ENCODE measurements around the gene DCAF4L1. TPM values are rescaled to one million over a fixed set of nuclear protein-coding genes. Genes with fewer than 3 reads are reported as not detected.

DCAF4L1 gene
- total RNA-seq, 2 donors from 2014 or later: not detected

GRCh38 chr4:41999321-41999720 lies 17.8 kb downstream of the DCAF4L1 start:
- no peak for TF ChIP-seq CTCF (IDR thresholded peaks at IDR 0.05)
- Histone ChIP-seq H3K36me3 (peaks cover 6% of the 10 kb centered on the region), H3K9me3 (no peaks in the 10 kb centered on the region), H3K4me1 (no peaks in the 10 kb centered on the region), H3K27me3 (no peaks in the 10 kb centered on the region), H3K4me3 (no peak overlapping the region), H3K27ac (no peak overlapping the region)
- DNase-seq (ENCODE audit: low spot score): no peak

GRCh38 chr4:42008011-42008786 lies 26.6 kb downstream of the DCAF4L1 start:
- no peaks in the 10 kb centered on the region for H3K27me3 ChIP-seq
- no peak overlapping the region for H3K4me3 ChIP-seq
- DNase-seq (ENCODE audit: low spot score): no peak
- H3K9me3 ChIP-seq: no peaks in the 10 kb centered on the region
- H3K27ac ChIP-seq: peak overlapping the region in 1 of 2 donors; percentile 53
- peaks cover 0 to 23% of the 10 kb centered on the region in 2 donors for H3K4me1 ChIP-seq
- H3K36me3 ChIP-seq: peaks cover 3% of the 10 kb centered on the region
- TF ChIP-seq CTCF (IDR thresholded peaks at IDR 0.05): no peak

GRCh38 chr4:42015438-42015837 lies 33.9 kb downstream of the DCAF4L1 start:
- TF ChIP-seq CTCF (IDR thresholded peaks at IDR 0.05): no peak
- H3K4me3 ChIP-seq: no peak overlapping the region
- H3K4me1 ChIP-seq: no peaks in the 10 kb centered on the region
- DNase-seq (ENCODE audit: low spot score): no peak
- H3K27ac ChIP-seq: no peak overlapping the region
- no peaks in the 10 kb centered on the region for H3K9me3 ChIP-seq
- H3K36me3 ChIP-seq: no peaks in the 10 kb centered on the region
- no peaks in the 10 kb centered on the region for H3K27me3 ChIP-seq

GRCh38 chr4:42018451-42018850 lies 36.9 kb downstream of the DCAF4L1 start:
- Histone ChIP-seq H3K9me3 (no peaks in the 10 kb centered on the region), H3K4me3 (no peak overlapping the region), H3K27me3 (no peaks in the 10 kb centered on the region), H3K27ac (no peak overlapping the region), H3K36me3 (peaks cover 5% of the 10 kb centered on the region), H3K4me1 (no peaks in the 10 kb centered on the region)
- TF ChIP-seq CTCF (IDR thresholded peaks at IDR 0.05): no peak
- DNase-seq (ENCODE audit: low spot score): no peak

Other genes with a start within 250 kb of the DCAF4L1 start
- not detected for gene PHOX2B, start 233.0 kb upstream of the DCAF4L1 start, total RNA-seq
- 10 to 100 TPM; 18.2 to 27.1 TPM for gene TMEM33, start 46.3 kb upstream of the DCAF4L1 start, total RNA-seq
- 10 to 100 TPM; 43.5 to 60.8 TPM for gene SLC30A9, start 8.8 kb downstream of the DCAF4L1 start, total RNA-seq
- gene BEND4, start 170.9 kb downstream of the DCAF4L1 start, total RNA-seq: under 1 TPM in 1 of 2 donors, not detected in 1; 0.04 TPM

Measured in right atrium auricular region (tissue), 2 donors.